ENCODE data around the gene CEP112.

CEP112 gene

DNA sequence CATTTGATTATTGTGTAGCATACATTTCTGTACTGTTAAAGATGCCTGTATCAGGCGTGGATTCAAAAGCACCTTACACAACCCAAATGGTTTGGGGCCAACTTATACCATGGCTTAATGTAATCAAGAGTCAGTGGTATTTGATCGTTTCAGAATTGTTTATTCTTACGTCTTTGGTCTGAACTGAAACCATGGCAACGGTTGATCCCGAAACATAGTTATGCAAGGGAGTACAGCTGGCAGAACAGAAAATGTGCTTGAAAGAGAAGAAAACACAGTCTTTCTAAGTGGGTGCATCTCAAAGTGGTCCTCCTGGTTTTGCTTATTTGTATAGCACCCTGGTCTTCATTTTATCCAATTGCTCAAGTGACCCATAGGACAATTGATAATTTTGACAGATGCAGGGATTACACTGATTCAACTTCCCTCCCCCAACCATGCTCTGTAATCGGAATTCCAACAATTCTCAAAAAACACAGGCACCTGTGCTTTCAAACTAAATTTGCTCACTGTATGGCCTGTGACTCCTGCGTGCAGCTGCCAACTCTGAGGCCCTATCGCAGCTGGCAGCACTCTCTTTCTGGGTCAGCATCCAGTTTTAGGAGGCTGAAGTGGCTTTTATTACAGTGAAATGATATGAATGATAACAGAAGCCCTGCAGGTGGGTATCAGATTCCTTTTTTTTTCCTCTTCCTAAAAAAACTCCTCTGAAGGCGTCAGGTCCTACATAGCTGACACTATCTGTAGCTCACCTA lies 553.5 kb downstream of the CEP112 start:
- TF ChIP-seq, protein P1, sequence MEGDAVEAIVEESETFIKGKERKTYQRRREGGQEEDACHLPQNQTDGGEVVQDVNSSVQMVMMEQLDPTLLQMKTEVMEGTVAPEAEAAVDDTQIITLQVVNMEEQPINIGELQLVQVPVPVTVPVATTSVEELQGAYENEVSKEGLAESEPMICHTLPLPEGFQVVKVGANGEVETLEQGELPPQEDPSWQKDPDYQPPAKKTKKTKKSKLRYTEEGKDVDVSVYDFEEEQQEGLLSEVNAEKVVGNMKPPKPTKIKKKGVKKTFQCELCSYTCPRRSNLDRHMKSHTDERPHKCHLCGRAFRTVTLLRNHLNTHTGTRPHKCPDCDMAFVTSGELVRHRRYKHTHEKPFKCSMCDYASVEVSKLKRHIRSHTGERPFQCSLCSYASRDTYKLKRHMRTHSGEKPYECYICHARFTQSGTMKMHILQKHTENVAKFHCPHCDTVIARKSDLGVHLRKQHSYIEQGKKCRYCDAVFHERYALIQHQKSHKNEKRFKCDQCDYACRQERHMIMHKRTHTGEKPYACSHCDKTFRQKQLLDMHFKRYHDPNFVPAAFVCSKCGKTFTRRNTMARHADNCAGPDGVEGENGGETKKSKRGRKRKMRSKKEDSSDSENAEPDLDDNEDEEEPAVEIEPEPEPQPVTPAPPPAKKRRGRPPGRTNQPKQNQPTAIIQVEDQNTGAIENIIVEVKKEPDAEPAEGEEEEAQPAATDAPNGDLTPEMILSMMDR (IDR thresholded peaks at IDR 0.05; ENCODE audit: low read depth, low read length, missing control alignments): no peak
- H3K4me3 ChIP-seq (replicated peaks; ENCODE audit: low read depth, low read length): no peak overlapping the region
- no peak for DNase-seq (ENCODE audit: extremely low read depth, low read depth)

DNA sequence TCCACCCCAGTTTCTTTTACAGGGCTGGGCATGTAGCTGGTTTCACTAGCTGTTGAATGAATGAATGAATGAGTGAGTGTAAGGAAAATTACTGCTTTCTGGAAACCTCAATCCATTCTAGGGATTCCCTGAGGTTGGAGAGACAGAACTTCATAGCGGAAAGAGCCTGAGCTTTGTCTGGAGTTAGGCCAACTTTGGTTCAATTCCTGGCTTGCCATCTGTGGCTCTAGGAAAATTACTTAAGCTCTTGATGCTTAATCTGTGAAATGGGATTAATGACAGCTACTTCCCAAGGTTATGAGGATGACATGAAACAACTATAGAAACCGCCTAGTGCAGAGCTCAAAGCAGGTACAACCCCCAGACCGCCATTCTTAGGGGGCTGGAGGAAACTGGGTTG lies 554.1 kb downstream of the CEP112 start:
- no peak overlapping the region for H3K4me3 ChIP-seq (replicated peaks; ENCODE audit: low read depth, low read length)
- TF ChIP-seq, protein P1 (IDR thresholded peaks at IDR 0.05; ENCODE audit: low read depth, low read length, missing control alignments): no peak
- DNase-seq (ENCODE audit: extremely low read depth, low read depth): no peak

DNA sequence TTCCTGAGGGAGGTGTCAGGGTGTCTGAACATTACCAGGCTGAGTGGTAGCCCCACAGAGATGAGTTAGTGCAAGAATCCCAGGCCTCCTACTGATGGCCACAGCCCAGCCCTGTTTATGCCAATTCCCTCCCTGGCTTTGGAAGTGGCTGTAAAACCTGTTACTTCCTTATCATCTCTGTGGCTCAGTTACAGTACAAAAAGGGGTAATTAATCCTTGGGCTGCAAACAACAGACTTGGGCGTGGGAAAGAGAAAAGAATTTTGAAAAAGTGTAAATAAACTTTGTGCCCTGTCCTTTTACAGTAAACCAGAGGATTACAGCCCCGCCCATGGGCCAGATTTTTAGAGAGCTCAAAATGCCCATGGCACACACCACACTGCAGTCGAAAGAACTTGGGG lies 557.4 kb downstream of the CEP112 start:
- TF ChIP-seq, protein P1 (IDR thresholded peaks at IDR 0.05; ENCODE audit: low read depth, low read length, missing control alignments): no peak
- H3K4me3 ChIP-seq (replicated peaks; ENCODE audit: low read depth, low read length): no peak overlapping the region
- no peak for DNase-seq (ENCODE audit: extremely low read depth, low read depth)

DNA sequence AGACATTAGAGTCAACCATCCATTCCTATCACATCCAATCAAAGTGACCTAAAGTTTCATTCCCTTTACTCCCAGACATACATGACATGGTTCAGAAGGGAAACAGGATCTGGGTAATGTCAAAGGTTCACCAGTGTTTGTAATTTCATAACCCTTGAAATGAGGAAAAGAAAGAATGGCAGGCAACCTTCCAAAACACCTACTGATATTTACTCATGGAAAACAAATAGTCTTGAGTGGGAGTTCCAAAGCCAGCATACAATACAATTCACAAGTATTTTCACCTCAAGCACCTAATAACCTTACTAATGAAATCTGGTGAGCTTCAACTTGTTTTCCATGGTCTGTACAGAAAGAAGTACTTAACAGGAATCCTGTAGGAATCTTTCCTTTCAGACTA lies 557.9 kb downstream of the CEP112 start:
- TF ChIP-seq, protein P1 (IDR thresholded peaks at IDR 0.05; ENCODE audit: low read depth, low read length, missing control alignments): no peak
- DNase-seq (ENCODE audit: extremely low read depth, low read depth): no peak

DNA sequence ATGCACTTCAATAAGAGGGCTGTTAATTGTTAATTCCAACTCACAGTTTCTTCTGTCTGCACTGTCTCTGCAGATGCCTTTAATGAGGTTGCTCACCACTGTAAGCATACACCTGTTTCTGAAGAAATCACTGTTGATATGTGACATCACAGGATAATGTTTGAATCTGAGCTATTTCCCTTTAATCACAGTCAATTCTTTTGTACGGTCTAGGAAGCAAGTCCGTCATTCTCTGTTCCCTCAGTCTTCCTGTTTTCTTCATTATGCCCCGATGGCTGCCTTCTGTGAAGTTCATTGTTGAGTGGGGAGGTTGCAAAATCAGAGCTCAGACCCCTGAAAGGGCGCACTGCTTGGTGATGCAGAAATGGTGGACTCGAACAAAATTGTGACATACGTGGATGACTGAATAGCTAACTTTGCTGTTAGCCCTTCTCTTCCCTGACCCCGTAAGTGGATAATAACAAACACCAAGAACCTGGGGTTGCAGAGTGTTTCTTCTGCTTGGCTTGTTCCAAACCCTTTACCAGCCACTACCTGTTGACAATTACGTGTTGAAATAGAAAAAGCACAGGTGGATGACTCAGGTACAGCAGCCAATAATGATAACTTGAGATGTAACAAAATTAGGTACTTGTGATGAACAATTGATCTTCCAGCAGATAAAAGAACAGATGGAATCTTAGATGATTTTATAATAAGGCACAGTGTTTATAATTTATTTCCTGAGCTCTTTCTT lies 558.6 kb downstream of the CEP112 start:
- H3K4me3 ChIP-seq (replicated peaks; ENCODE audit: low read depth, low read length): no peak overlapping the region
- DNase-seq (ENCODE audit: extremely low read depth, low read depth): no peak
- TF ChIP-seq, protein P1 (IDR thresholded peaks at IDR 0.05; ENCODE audit: low read depth, low read length, missing control alignments): no peak

More for the DNA sequence above, 557.9 kb downstream of the CEP112 start:
- H3K4me3 ChIP-seq (replicated peaks; ENCODE audit: low read depth, low read length): no peak overlapping the region

DNA sequence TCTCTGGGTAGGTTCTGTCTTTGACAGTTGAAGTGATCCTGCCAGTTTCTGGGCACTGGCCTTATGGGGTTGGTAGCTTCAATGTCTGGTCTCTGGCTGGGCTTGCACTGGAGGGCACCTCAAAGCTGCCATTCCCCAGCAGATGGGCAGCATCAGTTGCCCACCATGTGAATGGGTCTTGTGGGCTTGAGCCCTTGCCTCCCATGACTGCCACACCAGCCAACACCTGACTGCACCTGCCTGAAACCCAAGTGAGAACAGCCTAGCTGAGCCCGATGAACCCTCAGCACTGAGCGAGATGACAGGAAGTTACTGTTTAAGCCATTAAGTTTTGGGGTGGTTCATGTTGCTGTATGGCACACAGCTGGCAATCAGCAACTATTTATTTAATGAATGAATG lies 561.4 kb downstream of the CEP112 start:
- DNase-seq (ENCODE audit: extremely low read depth, low read depth): no peak
- H3K4me3 ChIP-seq (replicated peaks; ENCODE audit: low read depth, low read length): no peak overlapping the region
- TF ChIP-seq, protein P1 (IDR thresholded peaks at IDR 0.05; ENCODE audit: low read depth, low read length, missing control alignments): no peak
